ENCODE results near the gene ZNF615.
A peak's percentile ranks its signal among the peaks of the same experiment; 100 is the strongest.

The ZNF615 gene

DNA sequence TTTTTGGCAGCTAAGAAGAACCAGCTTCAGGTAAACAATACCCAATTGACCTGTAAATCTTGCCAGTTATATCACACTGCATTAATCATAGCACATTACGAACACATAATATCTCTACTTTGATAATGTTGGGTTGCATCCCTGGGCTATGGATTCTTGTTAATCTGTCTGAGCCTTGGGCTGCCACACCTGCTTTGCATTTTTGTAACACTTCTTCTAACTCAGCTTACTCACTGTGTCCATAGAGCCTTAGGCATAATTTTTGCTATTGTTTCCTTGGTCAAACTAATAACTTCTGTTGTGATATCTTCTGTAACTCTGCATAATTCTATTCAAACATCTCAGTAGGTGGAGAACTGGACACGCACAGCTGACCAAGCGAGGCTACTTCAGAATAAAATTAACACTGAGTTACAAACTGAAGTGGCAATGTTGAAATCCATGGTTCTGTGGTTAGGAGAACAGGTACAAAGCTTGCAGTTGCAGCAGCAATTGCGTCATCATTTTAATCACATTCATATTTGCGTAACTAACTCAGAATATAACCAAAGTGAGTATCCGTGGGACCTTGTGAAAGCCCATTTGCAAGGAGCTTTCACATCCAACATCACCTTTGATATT is 27.8 kb downstream of the ZNF615 start:
- no CpG with 5 or more reads among the region's 6 CpGs for WGBS, 2 donors (ENCODE audit: extremely low coverage in 2 of 2, insufficient read length in 2 of 2, insufficient replicate concordance in 1 of 2)
- Histone ChIP-seq H2BK5ac (ENCODE audit: low read length) (no peak overlapping the region), H3K9ac (ENCODE audit: low read depth, low read length, poor library complexity) (no peak overlapping the region), H3K9me3 (replicated peaks in 1 of 2; ENCODE audit: control insufficient read depth in 2 of 2, insufficient read depth in 1 of 2, low read depth in 1 of 2, low read length in 2 of 2) (peaks cover 5 to 48% of the 10 kb centered on the region in 2 donors), H3K4ac (ENCODE audit: low read length) (no peak overlapping the region), H3K4me1 (ENCODE audit: control insufficient read depth in 2 of 2, insufficient read depth in 1 of 2, low read depth in 1 of 2, low read length in 2 of 2) (no peaks in the 10 kb centered on the region), H3K79me1 (ENCODE audit: low read depth, low read length) (peaks cover 2% of the 10 kb centered on the region), H2BK12ac (ENCODE audit: low read length) (no peak overlapping the region), H3K27me3 (ENCODE audit: control insufficient read depth in 3 of 3, insufficient read depth in 3 of 3, low read depth in 1 of 3, low read length in 3 of 3) (no peaks in the 10 kb centered on the region), H2BK120ac (ENCODE audit: low read depth, low read length) (no peak overlapping the region), H2AK5ac (ENCODE audit: low read depth, low read length) (no peak overlapping the region), H3K36me3 (replicated peaks in 1 of 2; ENCODE audit: control insufficient read depth in 2 of 2, insufficient read depth in 2 of 2, low read length in 2 of 2) (no peaks in the 10 kb centered on the region), H4K91ac (ENCODE audit: low read depth, low read length, poor library complexity) (no peak overlapping the region), H3K4me3 (ENCODE audit: low read length in 2 of 2) (no peak overlapping the region), H3K27ac (replicated peaks; ENCODE audit: low read length) (no peak overlapping the region), H4K8ac (ENCODE audit: low read depth, low read length) (no peak overlapping the region), H2AFZ (ENCODE audit: low read length) (no peak overlapping the region), H3K14ac (ENCODE audit: low read length) (no peak overlapping the region), H2BK15ac (ENCODE audit: low read length) (no peak overlapping the region), H3K23ac (ENCODE audit: low read depth, low read length, poor library complexity) (no peak overlapping the region), H3K4me2 (ENCODE audit: insufficient read depth, low read length, poor library complexity, severe bottlenecking) (no peak overlapping the region), H3K18ac (ENCODE audit: low read length) (no peak overlapping the region)
- DNase-seq (ENCODE audit: low spot score) = no peak

DNA sequence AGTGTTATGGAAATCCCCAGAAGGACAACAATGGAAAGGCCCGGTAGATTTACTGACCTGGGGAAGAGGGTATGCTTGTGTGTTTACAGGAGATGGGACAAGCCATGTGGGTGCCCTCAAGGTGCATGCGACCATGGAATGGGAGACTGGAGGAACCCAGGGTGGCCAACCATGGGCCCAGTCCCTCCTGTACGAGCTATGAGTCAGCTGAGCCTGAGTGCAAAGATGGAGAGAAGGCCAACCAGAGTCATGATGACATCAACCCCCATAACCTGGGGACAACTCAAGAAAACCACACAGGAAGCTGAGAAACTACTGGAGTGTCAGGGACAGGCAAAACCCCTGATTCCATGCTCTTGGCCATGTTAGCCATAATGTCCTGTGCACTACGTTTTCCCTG is 29.1 kb downstream of the ZNF615 start:
- Histone ChIP-seq H3K36me3 (replicated peaks in 1 of 2; ENCODE audit: control insufficient read depth in 2 of 2, insufficient read depth in 2 of 2, low read length in 2 of 2) (peaks cover 0 to 11% of the 10 kb centered on the region in 2 donors), H3K27me3 (ENCODE audit: control insufficient read depth in 3 of 3, insufficient read depth in 3 of 3, low read depth in 1 of 3, low read length in 3 of 3) (no peaks in the 10 kb centered on the region), H4K8ac (ENCODE audit: low read depth, low read length) (no peak overlapping the region), H3K4me3 (ENCODE audit: low read length in 2 of 2) (peak overlapping the region in 1 of 2 donors; percentile 50), H3K4me1 (ENCODE audit: control insufficient read depth in 2 of 2, insufficient read depth in 1 of 2, low read depth in 1 of 2, low read length in 2 of 2) (no peaks in the 10 kb centered on the region), H3K27ac (replicated peaks; ENCODE audit: low read length) (no peak overlapping the region), H3K18ac (ENCODE audit: low read length) (no peak overlapping the region), H3K79me1 (ENCODE audit: low read depth, low read length) (peaks cover 2% of the 10 kb centered on the region), H2BK12ac (ENCODE audit: low read length) (no peak overlapping the region), H2AK5ac (ENCODE audit: low read depth, low read length) (no peak overlapping the region), H2BK5ac (ENCODE audit: low read length) (no peak overlapping the region), H2AFZ (ENCODE audit: low read length) (no peak overlapping the region), H3K9ac (ENCODE audit: low read depth, low read length, poor library complexity) (no peak overlapping the region), H3K14ac (ENCODE audit: low read length) (no peak overlapping the region), H2BK15ac (ENCODE audit: low read length) (no peak overlapping the region), H4K91ac (ENCODE audit: low read depth, low read length, poor library complexity) (no peak overlapping the region), H3K23ac (ENCODE audit: low read depth, low read length, poor library complexity) (peak overlapping the region; percentile 67), H3K4ac (ENCODE audit: low read length) (no peak overlapping the region), H2BK120ac (ENCODE audit: low read depth, low read length) (no peak overlapping the region), H3K9me3 (replicated peaks in 1 of 2; ENCODE audit: control insufficient read depth in 2 of 2, insufficient read depth in 1 of 2, low read depth in 1 of 2, low read length in 2 of 2) (peaks cover 9 to 49% of the 10 kb centered on the region in 2 donors), H3K4me2 (ENCODE audit: insufficient read depth, low read length, poor library complexity, severe bottlenecking) (no peak overlapping the region)
- no peak for DNase-seq (ENCODE audit: low spot score)
- no CpG with 5 or more reads among the region's 4 CpGs for WGBS, 2 donors (ENCODE audit: extremely low coverage in 2 of 2, insufficient read length in 2 of 2, insufficient replicate concordance in 1 of 2)

GRCh38 chr19:51977346-51977745 is 30.7 kb downstream of the ZNF615 start:
- no peak for DNase-seq (ENCODE audit: low spot score)
- Histone ChIP-seq H3K36me3 (replicated peaks in 1 of 2; ENCODE audit: control insufficient read depth in 2 of 2, insufficient read depth in 2 of 2, low read length in 2 of 2) (peaks cover 3 to 27% of the 10 kb centered on the region in 2 donors), H3K4ac (ENCODE audit: low read length) (no peak overlapping the region), H2AK5ac (ENCODE audit: low read depth, low read length) (no peak overlapping the region), H3K27ac (replicated peaks; ENCODE audit: low read length) (no peak overlapping the region), H3K23ac (ENCODE audit: low read depth, low read length, poor library complexity) (no peak overlapping the region), H3K4me2 (ENCODE audit: insufficient read depth, low read length, poor library complexity, severe bottlenecking) (no peak overlapping the region), H2BK120ac (ENCODE audit: low read depth, low read length) (no peak overlapping the region), H3K4me3 (ENCODE audit: low read length in 2 of 2) (no peak overlapping the region), H4K91ac (ENCODE audit: low read depth, low read length, poor library complexity) (no peak overlapping the region), H2BK5ac (ENCODE audit: low read length) (no peak overlapping the region), H3K79me1 (ENCODE audit: low read depth, low read length) (peaks cover 2% of the 10 kb centered on the region), H3K27me3 (ENCODE audit: control insufficient read depth in 3 of 3, insufficient read depth in 3 of 3, low read depth in 1 of 3, low read length in 3 of 3) (no peaks in the 10 kb centered on the region), H3K4me1 (ENCODE audit: control insufficient read depth in 2 of 2, insufficient read depth in 1 of 2, low read depth in 1 of 2, low read length in 2 of 2) (no peaks in the 10 kb centered on the region), H3K18ac (ENCODE audit: low read length) (no peak overlapping the region), H2AFZ (ENCODE audit: low read length) (no peak overlapping the region), H2BK12ac (ENCODE audit: low read length) (no peak overlapping the region), H2BK15ac (ENCODE audit: low read length) (no peak overlapping the region), H3K9ac (ENCODE audit: low read depth, low read length, poor library complexity) (no peak overlapping the region), H3K9me3 (replicated peaks in 1 of 2; ENCODE audit: control insufficient read depth in 2 of 2, insufficient read depth in 1 of 2, low read depth in 1 of 2, low read length in 2 of 2) (peaks cover 16 to 65% of the 10 kb centered on the region in 2 donors), H3K14ac (ENCODE audit: low read length) (no peak overlapping the region), H4K8ac (ENCODE audit: low read depth, low read length) (no peak overlapping the region)
- no CpG with 5 or more reads among the region's 7 CpGs for WGBS, 2 donors (ENCODE audit: extremely low coverage in 2 of 2, insufficient read length in 2 of 2, insufficient replicate concordance in 1 of 2)

DNA sequence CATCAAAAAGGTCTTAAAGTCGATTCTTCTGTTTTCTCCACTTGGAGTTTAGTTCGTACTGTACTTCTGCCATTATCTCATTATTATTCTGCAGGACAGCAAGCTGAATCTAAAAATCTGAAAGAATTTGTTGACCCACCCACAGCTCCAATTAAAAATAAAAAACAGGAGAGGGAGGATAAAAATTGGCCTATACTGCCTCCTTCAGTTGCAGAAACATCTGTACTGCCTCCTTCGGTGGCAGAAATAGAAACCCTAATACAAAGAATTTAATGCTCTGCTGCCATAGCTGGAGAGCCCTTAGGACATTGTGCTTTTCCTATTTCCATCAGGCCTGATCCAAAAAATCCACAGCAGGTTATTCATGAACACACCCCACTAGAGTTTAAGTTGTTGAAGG is 31.2 kb downstream of the ZNF615 start:
- peaks cover 3 to 31% of the 10 kb centered on the region in 2 donors for H3K36me3 ChIP-seq (replicated peaks in 1 of 2; ENCODE audit: control insufficient read depth in 2 of 2, insufficient read depth in 2 of 2, low read length in 2 of 2)
- DNase-seq (ENCODE audit: low spot score) = no peak

More for the DNA sequence above, 31.2 kb downstream of the ZNF615 start:
- no peak overlapping the region for H3K27ac ChIP-seq (replicated peaks; ENCODE audit: low read length)
- no peak overlapping the region for H4K8ac ChIP-seq (ENCODE audit: low read depth, low read length)
- H2AK5ac ChIP-seq (ENCODE audit: low read depth, low read length) = no peak overlapping the region
- no peaks in the 10 kb centered on the region for H3K4me1 ChIP-seq (ENCODE audit: control insufficient read depth in 2 of 2, insufficient read depth in 1 of 2, low read depth in 1 of 2, low read length in 2 of 2)
- H3K18ac ChIP-seq (ENCODE audit: low read length) = no peak overlapping the region
- no peak overlapping the region for H3K4me2 ChIP-seq (ENCODE audit: insufficient read depth, low read length, poor library complexity, severe bottlenecking)
- H3K4me3 ChIP-seq (ENCODE audit: low read length in 2 of 2) = no peak overlapping the region
- H3K9me3 ChIP-seq (replicated peaks in 1 of 2; ENCODE audit: control insufficient read depth in 2 of 2, insufficient read depth in 1 of 2, low read depth in 1 of 2, low read length in 2 of 2) = peaks cover 17 to 67% of the 10 kb centered on the region in 2 donors
- H3K9ac ChIP-seq (ENCODE audit: low read depth, low read length, poor library complexity) = no peak overlapping the region
- no peak overlapping the region for H3K4ac ChIP-seq (ENCODE audit: low read length)
- no peaks in the 10 kb centered on the region for H3K27me3 ChIP-seq (ENCODE audit: control insufficient read depth in 3 of 3, insufficient read depth in 3 of 3, low read depth in 1 of 3, low read length in 3 of 3)
- H2BK15ac ChIP-seq (ENCODE audit: low read length) = no peak overlapping the region
- H3K79me1 ChIP-seq (ENCODE audit: low read depth, low read length) = peaks cover 2% of the 10 kb centered on the region
- H3K14ac ChIP-seq (ENCODE audit: low read length) = no peak overlapping the region
- no peak overlapping the region for H2AFZ ChIP-seq (ENCODE audit: low read length)
- no peak overlapping the region for H4K91ac ChIP-seq (ENCODE audit: low read depth, low read length, poor library complexity)
- H2BK5ac ChIP-seq (ENCODE audit: low read length) = no peak overlapping the region
- no peak overlapping the region for H2BK120ac ChIP-seq (ENCODE audit: low read depth, low read length)
- no peak overlapping the region for H3K23ac ChIP-seq (ENCODE audit: low read depth, low read length, poor library complexity)
- H2BK12ac ChIP-seq (ENCODE audit: low read length) = no peak overlapping the region
- WGBS, 2 donors (ENCODE audit: extremely low coverage in 2 of 2, insufficient read length in 2 of 2, insufficient replicate concordance in 1 of 2) = no CpG with 5 or more reads among the region's 3 CpGs
